ENCODE data around the gene CPT1B. TPM values are rescaled to one million over a fixed set of nuclear protein-coding genes. Genes with fewer than 3 reads are reported as not detected.
"Not testable (repeated sequence)": the region's sequence is repeated elsewhere in the genome, so short reads cannot be mapped to it uniquely, and the experiment has no call there.

The CPT1B gene
- polyA plus RNA-seq, 1 experiment: 4.3 TPM

DNA sequence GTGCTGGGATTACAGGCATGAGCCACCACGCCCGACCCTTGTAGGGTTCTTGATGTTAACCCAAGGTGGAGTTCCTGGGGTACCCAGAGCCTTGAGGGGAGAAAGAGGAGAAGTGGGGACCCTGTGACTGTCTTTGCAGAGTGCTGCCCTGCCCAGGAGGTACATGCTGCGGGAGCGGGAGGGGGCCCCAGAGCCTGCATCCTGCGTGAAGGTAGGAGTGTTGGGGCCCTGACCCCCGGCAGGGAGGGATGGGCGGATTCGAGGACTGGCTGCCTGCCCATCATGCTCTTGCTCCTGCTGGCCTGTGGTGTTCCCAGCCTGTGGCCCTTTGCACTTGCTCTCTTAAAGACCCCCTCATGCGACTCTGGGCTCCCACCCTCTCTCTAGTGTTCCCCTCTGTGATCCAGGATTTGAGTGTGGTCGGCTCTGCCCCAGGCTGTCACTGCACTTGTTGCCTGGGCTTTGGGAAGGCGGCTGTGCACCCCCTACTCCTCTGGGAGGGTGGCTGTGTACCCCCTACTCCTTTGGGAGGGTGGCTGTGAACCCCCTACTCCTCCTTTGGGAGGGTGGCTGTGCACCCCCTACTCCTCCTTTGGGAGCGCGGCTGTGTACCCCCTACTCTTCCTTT is 57.3 kb downstream of the CPT1B start:
- CTCF ChIA-PET: interaction anchor here (0.6 kb wide), 1 partner anchor 20 kb away, joined by 3 read pairs; no protein-coding TSS in a partner anchor
- Histone ChIP-seq H3K36me3 (ENCODE audit: control insufficient read depth, insufficient read depth, low read length) (peaks cover 33% of the 10 kb centered on the region), H3K27me3 (ENCODE audit: control insufficient read depth, insufficient read depth, low read length) (no peaks in the 10 kb centered on the region), H3K4me3 (ENCODE audit: low read depth, low read length) (no peak overlapping the region)
- POLR2A ChIA-PET: interaction anchor here (0.5 kb wide), 1 partner anchor 13 kb away, joined by 3 read pairs; the partner anchor contains the start of gene LMF2
- no peak for DNase-seq (ENCODE audit: low read depth)
- TF ChIP-seq, protein P1, sequence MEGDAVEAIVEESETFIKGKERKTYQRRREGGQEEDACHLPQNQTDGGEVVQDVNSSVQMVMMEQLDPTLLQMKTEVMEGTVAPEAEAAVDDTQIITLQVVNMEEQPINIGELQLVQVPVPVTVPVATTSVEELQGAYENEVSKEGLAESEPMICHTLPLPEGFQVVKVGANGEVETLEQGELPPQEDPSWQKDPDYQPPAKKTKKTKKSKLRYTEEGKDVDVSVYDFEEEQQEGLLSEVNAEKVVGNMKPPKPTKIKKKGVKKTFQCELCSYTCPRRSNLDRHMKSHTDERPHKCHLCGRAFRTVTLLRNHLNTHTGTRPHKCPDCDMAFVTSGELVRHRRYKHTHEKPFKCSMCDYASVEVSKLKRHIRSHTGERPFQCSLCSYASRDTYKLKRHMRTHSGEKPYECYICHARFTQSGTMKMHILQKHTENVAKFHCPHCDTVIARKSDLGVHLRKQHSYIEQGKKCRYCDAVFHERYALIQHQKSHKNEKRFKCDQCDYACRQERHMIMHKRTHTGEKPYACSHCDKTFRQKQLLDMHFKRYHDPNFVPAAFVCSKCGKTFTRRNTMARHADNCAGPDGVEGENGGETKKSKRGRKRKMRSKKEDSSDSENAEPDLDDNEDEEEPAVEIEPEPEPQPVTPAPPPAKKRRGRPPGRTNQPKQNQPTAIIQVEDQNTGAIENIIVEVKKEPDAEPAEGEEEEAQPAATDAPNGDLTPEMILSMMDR (IDR thresholded peaks at IDR 0.05; ENCODE audit: insufficient read depth, low read depth, low read length): no peak

DNA sequence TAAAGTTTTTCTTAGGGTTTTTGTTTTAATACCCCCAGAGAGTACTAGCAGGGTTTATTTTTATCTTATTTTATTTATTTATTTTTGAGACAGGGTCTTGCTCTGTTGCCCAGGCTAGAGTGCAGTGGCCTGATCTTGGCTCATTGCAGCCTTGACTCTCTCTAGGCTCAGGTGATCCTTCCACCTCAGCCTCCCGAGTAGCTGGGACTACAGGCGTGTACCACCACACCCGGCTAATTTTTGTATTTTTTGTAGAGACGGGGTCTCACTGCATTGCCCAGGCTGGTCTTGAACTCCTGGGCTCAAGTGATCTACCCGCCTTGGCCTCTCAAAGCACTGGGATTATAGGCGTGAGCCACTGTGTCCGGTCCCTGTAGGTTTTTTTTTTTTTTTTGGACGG is 58.0 kb downstream of the CPT1B start:
- H3K4me3 ChIP-seq (ENCODE audit: low read depth, low read length); H3K27me3 ChIP-seq (ENCODE audit: control insufficient read depth, insufficient read depth, low read length); POLR2A ChIA-PET; CTCF ChIA-PET; DNase-seq (ENCODE audit: low read depth): not testable (repeated sequence)
- peaks cover 33% of the 10 kb centered on the region for H3K36me3 ChIP-seq (ENCODE audit: control insufficient read depth, insufficient read depth, low read length)

DNA sequence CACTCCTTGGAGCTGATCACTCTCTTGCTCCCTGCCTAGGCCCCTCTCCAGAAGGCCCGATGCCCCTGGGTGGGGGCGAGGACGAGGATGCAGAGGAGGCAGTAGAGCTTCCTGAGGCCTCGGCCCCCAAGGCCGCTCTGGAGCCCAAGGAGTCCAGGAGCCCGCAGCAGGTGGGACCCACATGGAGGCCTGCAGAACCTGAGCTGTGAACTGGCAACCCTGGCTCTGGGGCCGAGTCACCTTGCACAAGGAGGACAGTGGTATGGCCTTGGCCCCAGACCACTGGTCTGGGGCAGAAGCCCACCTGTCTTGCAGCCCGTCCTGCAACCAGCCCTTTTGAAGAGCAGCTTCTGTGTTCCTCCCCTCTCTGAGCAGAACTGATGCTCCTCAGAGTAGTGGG is 59.1 kb downstream of the CPT1B start:
- TF ChIP-seq, protein P1 (IDR thresholded peaks at IDR 0.05; ENCODE audit: insufficient read depth, low read depth, low read length): no peak
- Histone ChIP-seq H3K36me3 (ENCODE audit: control insufficient read depth, insufficient read depth, low read length) (peaks cover 33% of the 10 kb centered on the region), H3K27me3 (ENCODE audit: control insufficient read depth, insufficient read depth, low read length) (no peaks in the 10 kb centered on the region), H3K4me3 (ENCODE audit: low read depth, low read length) (no peak overlapping the region)
- ChIA-PET POLR2A (no interaction called here), CTCF (interaction anchor here (1.3 kb wide), 1 partner anchor 26 kb away, joined by 3 read pairs; the partner anchor contains the start of gene KLHDC7B)
- DNase-seq (ENCODE audit: low read depth): no peak

Other genes starting within 250 kb of the CPT1B start
- gene PPP6R2, start 235.1 kb downstream of the CPT1B start, polyA plus RNA-seq (2011; rRNA removed): 30.4 and 46.4 TPM in 2 replicates
- 21.7 and 34.7 TPM in 2 replicates for gene SBF1, start 103.4 kb downstream of the CPT1B start, polyA plus RNA-seq (2011; rRNA removed)
- gene ADM2, start 96.9 kb downstream of the CPT1B start, polyA plus RNA-seq (2011; rRNA removed): 8.1 and 16.0 TPM in 2 replicates
- 0.16 and 0.20 TPM in 2 replicates for gene MIOX, start 91.6 kb downstream of the CPT1B start, polyA plus RNA-seq (2011; rRNA removed)
- gene LMF2, start 70.7 kb downstream of the CPT1B start, polyA plus RNA-seq (2011; rRNA removed): 54.0 and 111 TPM in 2 replicates
- 16.1 and 31.7 TPM in 2 replicates for gene NCAPH2, start 70.2 kb downstream of the CPT1B start, polyA plus RNA-seq (2011; rRNA removed)
- 0.78 and 2.5 TPM in 2 replicates for gene SCO2, start 52.8 kb downstream of the CPT1B start, polyA plus RNA-seq (2011; rRNA removed)
- gene TYMP, start 48.4 kb downstream of the CPT1B start, polyA plus RNA-seq (2011; rRNA removed): 13.1 and 20.6 TPM in 2 replicates
- gene KLHDC7B, start 32.5 kb downstream of the CPT1B start, polyA plus RNA-seq (2011; rRNA removed): 0.34 and 0.39 TPM in 2 replicates
- not detected in 2 replicates for gene SYCE3, start 15.5 kb downstream of the CPT1B start, polyA plus RNA-seq (2011; rRNA removed)
- gene CHKB, start 4.4 kb upstream of the CPT1B start, polyA plus RNA-seq (2011; rRNA removed): 31.5 and 51.2 TPM in 2 replicates
- gene MAPK8IP2, start 22.4 kb upstream of the CPT1B start, polyA plus RNA-seq (2011; rRNA removed): 0.17 and 0.39 TPM in 2 replicates
- 15.7 and 36.9 TPM in 2 replicates for gene ARSA, start 49.7 kb upstream of the CPT1B start, polyA plus RNA-seq (2011; rRNA removed)
- gene SHANK3, start 94.4 kb upstream of the CPT1B start, polyA plus RNA-seq (2011; rRNA removed): 0.21 and 0.25 TPM in 2 replicates
- gene ACR, start 159.8 kb upstream of the CPT1B start, polyA plus RNA-seq (2011; rRNA removed): 0.12 TPM in 1 of 2 replicates, not detected in the other
- 32.5 and 41.6 TPM in 2 replicates for gene RABL2B, start 205.2 kb upstream of the CPT1B start, polyA plus RNA-seq (2011; rRNA removed)

Measured in BJ (cell line).